Activated T-cell treated with anti-CD3 and anti-CD28 coated beads for 1 hour (primary cell): ENCODE data around the gene EIF3D.

Experiments
- DNase-seq: peaks from one replicate; pipeline ENCODE4 v3.0.0-alpha.2; 2020; ENCODE audit warnings: low read depth

EIF3D gene

DNA sequence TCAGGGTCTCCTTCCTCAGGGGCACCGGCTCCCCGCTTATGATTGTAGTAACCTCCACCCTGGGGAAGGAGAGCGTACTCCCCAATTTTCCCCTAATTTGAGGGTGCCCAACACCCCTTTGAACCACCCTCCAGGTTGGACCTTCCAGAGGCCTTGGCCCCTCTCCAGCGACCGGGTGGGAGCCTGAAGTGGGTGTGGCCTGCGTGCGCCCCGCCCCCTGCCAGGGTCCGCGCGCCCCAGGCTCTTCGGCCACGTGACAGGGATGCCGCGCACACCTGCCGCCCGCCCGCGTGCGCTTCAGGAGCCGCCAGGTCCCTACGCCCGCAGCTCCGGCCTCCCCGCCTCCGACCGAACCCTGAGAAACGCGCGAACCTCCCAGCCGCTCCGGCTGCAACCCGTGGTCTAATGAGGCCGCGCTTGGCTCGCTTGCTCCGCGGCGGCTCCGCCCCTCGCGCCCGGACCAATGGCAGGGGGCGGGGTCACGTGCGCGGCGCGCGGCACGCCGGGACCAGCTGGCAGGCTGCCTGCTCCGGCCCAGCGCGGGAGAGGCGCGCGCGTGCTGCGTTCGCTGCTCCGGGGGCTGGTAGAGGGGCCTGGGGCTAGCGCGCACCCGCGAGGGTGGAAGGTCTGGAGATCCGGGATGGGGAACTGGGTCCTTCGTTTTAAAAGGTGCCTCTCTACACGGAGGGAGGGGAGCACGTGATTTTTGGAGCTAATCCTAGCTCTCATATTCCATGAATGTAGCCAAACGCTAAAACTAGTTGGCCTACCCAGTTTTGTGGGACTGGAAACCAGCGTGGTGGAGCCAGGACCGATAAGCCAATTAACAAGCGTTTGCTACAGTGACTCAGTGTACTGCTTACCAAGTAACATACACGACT, 22.1 kb downstream of the EIF3D start, which contains the start of gene FOXRED2:
FOXRED2 (minus strand) TSS at position 404 of the 881 bp plus-strand sequence. CDS start 618 bp downstream, outside the sequence.
- DNase-seq, result peak; percentile 85

DNA sequence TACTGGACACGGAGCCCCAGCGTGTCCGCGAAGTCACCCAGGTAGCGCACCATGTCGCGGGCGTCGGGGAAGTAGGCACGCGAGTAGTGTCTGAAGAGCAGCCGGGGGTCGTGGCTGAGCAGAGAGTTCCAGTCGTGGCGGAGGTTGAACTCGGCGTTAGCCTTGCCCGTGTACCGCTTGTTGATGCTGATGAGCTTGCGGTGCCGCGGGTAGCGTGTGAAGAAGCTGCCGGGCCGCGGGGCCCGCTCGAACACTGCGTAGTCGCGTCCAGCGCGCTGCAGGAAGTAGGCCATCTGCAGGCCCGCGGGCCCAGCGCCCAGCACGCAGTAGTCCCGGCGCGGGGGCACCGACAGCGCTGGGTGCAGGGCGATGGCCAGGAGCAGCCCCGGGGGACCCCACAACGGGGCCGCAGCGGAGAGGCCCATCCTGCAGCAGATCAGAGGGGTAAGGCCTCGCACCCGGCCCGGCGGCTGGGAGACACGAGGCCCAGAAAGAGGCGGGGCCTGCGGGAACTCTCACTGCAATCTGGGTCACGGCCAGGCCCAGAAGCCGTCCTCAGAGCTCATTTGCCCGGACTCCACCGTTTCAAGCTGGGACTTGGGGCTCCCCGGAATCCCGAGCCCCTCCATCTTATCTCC, 22.8 kb downstream of the EIF3D start:
- no peak for DNase-seq

DNA sequence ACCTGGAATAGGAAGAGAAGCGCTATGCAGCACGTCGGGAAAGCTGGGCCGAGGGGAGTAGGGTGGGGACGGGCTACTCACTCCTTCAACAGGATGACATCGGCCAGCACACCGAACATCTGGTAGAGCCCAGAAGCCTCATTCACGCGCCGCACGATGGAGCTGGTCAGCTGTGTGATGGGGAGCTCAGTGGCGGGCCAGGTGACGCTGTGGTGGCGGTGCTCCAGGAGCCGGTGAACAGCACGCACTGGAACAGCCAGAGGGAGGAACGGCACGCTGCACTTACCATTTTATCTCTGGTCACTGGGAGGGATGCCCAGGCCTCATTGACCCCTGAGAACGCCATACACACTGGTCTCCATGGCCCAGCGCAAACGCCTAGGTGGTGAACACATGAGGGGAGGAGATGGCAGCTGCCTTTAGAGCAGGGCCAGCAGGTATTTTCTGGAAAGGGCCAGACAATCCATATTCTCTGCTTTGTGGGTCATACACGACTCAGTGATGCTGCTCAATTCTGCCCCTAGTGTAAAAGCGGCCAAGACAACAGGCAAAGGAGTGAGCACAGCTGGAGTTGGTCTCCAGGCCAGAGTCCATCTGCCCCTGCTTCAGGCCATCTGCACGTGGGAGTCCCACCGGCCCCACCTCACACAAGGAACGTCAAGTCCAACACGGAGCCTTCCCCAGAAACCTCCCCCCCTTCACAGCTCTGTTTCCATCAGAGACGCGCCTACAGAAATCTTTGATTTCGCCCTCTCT, 30.9 kb downstream of the EIF3D start:
- no peak for DNase-seq

DNA sequence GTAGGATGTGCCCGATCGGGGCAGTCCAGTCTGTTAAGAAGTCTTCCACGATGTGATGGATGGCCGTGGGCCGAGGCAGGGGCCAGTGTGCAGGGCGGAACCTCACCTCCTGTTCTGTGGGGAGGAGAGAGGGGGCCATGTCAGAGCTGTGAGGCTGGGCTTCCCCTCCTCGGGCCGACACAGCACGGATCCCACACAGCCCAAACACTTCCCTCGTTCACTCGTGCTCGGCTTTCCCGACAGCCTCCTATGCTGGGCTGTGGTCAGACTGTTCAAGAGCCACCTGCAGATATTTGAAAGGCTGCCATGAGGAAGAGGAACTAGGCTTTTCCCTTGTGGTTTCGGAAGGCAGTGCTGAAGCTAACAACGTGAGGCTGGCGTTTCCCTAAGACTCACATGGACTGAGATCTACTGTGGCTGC, 35.3 kb downstream of the EIF3D start:
- no peak for DNase-seq

DNA sequence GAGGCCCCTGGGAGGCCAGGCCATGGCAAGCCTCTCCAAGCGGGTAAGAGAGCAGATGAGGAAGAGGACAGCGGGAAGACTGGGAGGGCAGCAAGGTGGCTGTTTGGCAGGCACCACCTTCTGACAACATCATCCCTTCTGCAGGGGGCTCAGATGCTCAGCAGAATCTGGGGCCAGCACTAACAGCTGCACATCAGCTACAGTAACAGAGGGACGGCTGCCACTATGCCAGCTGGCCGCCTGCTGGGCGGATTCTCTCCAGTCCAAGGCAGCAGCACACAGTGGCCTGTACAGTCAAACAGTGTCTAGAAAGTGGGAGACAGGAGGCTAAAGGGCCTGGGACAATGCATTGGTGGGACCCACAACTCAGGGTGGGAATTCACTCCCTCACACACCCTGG, 36.9 kb downstream of the EIF3D start:
- DNase-seq, result no peak

DNA sequence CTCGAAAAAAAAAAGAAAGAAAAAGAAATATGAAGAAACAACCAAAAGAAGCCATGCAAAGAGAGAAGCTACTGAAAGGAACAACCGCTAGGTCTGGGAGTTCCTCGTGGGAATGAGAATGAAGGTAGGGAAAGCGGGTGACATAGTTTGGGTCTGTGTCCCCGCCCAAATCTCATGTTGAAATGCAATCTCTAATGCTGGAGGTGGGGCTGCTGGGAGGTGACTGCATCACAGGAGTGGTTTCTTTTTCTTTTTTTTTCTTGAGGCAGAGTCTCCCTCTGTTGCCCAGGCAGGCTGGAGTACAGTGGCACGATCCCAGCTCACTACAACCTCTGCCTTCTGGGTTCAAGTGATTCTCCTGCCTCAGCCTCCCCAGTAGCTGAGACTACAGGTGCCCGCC, 37.8 kb downstream of the EIF3D start:
- no peak for DNase-seq

DNA sequence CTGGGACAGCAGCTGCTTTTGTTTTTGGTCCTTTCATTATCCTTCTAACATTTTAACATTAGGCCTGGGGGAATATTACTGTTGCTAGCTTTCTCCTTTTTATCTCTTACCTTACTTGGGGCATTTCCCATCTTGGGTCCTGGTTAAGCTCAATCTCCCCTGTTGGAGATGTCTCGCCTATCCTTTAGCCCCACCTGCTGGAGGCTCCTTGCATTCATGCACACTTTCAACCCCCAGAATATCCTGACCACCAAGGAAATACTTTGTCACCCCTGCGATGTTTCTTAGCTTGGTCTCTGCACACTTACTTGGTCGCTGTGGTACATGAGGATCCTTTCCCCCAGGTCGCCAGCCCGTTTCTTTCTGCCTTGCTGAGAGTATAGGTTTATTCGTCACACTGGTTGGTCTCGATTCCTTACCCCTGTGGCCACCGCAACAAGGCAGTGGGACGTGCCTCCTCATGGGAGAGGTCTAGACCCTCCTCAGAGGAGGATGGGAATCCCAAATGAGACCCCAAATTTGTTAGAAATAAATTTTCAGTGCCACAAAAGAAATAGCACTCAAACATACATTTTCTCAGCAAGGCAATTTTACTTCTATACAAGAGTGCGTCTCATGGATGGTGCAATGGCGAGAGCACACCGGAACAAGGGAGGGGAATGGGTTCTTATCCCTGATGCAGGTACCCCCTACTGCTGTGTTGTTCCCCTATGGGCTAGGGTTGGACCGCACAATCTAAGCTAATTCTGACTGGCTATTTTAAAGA, 42.2 kb downstream of the EIF3D start:
- peak; percentile 58 for DNase-seq

DNA sequence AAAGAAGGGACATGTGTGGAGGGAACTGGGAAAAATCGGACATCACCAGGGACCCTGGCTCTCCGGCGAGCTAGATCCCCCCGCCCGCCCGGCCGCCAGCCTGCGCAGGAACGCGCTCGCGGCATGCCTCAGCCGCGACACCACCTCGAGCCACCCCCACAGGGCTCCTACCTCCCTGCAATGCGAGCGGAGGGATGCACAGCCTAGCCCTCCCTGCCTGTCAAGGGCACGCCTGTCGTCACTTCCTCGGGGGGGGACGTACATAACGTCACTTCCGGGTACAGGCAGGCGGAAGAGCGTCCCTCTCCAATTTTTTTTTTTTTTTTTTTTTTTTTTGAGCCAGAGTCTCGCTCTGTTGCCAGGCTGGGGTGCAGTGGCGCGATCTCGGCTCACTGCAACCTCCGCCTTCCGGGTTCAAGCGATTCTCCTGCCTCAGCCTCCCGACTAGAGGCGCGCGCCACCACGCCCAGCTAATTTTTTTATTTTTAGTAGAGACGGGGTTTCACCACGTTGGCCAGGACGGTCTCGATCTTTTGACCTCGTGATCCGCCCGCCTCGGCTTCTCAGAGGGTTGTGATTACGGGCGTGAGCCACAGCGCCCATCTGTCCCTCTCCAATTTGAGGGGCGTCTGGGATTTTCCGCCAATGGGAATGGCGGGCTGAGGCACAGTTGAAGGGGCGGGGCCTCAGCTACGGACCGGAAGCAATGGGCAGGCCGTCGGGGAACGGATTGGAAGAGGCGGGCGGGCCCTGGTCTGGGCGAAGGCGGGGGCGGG, 47.4 kb downstream of the EIF3D start, which contains the start of gene TXN2:
TXN2 (minus strand) TSS at position 248 of the 776 bp plus-strand sequence. CDS start 803 bp downstream, outside the sequence.
- DNase-seq, result peak; percentile 92

DNA sequence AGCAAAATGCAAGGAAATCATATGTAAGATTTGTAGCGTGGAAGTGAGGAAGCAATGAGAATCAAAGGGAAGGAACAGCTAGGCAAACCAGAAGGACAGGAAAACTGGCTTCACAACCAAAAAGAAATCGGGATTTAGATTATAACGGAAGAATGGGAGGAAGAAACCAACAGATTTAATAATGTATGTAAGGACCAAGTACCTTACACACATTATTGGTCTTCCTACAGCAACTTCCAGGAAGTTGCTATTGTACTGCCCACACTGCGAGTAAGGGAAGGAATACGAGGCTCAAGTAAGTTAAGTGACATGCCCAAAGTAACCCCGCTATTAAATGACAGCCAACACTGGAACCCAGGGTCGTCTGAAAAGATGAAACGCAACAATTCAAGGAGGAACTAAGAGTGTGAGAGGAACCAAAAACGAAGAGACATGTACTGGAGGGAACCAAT, 48.0 kb downstream of the EIF3D start:
- no peak for DNase-seq

DNA sequence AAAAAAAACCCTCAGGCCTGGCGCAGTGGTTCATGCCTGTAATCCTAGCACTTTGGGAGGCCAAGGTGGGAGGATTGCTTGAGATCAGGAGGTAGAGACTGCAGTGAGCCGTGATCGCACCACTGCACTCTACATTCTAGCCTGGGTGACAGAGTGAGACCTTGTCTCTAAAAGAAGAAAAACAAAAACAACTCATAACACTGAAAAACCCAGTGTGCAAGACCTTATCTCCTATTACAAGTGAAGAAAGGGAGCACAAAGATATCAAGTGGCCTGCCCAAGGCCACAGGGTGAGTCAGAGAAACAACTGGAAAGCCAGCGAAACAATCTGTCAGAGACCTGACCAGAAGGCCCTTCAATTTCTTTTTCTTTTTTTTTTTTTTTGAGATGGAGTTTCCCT, 50.0 kb downstream of the EIF3D start:
- DNase-seq, result no peak

DNA sequence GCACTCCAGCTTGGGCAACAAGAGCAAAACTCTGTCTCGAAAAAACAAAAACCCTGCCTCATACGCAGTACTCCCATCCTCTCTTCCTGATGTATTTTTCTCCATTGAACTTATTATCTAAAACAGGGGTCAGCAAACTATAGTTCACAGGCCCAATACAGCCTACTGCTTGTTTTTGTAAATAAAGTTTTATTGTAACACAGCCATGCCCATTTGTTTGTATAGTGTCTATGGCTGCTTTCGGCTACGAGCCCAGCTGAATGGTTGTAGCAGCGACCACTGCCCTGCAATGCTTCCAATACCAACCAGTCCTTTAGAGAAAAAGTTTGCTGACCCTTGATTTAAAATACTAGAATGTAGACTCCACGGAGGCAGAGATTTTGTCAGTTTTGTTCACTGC, 53.6 kb downstream of the EIF3D start:
- no peak for DNase-seq

DNA sequence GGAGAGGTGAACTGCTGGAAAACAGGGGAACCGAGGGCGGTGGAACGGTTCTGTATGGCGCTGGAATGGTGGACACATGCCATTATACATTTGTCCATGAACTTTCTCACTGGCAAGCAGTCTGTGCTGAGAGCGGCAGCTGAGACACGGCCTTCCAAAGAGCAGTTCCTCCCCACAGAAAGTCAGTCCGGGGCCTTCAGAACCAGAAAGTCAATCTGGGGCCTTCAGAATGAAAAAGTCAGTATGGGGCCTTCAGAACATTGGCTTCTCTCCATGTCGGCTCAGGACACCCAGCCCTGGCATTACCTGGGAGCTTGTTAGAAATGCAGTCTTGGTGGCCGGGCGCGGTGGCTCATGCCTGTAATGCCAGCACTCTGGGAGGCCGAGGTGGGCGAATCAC, 56.3 kb downstream of the EIF3D start:
- no peak for DNase-seq

DNA sequence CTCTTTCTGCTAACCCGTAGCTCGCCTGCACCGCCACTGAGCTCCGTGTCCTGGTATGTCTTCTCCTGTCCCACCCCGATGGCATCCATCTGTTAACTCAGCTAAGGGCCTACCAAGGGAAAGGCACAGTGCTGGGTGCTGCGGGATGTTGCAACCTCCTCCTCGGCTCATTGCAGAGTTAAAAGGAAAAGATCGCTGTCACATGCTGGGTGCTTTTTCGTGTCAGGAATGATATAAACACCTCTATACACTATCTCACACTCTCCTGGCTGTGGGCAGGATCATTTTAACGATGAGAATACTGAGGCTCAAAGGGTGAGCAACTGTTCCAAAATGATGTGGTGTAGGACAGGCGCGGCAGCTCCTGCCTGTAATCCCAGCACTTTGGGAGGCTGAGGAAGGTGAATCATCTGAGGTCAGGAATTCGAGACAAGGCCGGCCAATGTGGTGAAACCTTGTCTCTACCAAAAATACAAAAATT, 57.6 kb downstream of the EIF3D start:
- no peak for DNase-seq

DNA sequence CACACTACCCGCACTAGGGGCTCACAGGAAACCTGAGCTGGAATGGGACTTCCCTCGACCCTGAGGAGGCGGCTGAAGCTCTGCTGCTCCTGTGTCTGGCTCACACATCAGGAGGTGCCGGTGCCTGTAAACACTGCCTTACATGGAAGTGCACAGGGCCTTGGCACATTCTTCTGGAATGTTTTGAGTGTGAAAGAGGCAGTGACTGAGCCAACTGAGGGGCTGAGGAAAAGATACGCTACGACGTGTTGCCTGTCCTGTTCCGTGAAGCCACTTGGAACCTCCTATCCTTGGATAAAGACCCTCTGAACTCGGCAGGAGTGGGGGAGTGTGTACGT, 58.0 kb downstream of the EIF3D start:
- DNase-seq, result no peak

DNA sequence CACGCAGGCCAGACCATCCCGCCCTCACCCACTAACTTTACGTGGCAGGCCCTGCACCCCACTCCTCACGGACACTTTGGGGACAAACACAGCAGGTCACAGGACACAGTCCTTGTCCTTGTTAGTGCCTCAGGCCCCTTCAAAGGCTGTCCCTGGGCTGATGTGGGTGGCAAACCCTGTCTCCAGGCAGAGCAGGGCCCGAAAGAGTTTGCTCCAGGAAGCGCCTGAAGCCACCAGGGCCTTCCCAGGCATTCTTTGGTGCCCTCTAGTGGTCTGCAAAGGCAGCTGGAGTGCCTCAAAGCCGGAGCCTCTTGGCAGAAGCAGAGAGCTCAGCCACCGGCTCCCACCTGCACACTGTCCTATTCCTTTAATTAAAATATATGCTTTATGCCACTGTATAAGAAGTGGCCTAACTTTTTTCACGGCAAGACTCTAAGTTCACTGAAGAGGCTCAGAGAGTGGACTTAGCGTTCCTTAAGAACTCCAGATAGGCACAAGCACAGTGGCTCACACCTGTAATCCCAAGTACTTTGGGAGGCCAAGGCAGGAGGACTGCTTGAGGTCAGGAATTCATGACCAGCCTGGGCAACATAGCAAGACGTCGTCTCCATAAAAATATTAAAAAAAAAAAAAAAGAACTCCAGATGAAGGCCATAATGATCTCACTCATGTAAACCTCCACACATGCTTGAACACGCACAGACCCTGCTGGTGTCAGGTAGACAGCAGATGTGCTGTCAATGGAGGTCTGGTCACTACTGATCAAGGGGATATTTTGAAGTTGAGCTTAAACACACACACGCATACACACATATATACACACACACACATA, 58.6 kb downstream of the EIF3D start:
- peak; percentile 68 for DNase-seq

DNA sequence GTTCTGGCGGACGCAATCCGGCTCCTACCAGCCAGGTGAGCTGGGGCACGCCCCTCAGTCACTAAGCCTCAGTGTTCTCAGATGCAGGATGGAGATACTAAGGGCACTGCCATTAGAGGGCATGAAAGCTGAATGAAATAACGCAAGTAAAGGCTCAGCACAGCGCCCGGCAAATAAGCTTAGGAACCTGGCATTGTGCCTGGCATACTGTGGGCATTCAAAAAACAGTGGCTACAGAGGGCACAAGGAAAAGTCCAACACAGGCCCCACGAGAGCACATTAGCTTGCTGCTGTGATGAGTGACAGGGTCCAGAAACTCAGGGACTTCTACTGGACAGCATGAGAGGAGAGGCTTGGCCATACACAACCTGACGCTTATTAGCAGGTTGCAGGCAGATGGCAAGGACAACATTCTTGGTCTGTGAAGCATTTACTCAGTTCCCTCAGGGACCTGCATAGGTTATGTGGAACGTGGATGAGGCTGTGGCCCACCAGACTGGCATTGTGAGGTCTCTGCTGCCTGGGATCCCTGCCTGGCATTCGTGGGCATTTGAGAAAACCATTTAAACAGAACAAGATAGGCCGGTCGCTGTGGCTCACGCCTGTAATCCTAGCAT, 59.8 kb downstream of the EIF3D start:
- DNase-seq, result no peak

DNA sequence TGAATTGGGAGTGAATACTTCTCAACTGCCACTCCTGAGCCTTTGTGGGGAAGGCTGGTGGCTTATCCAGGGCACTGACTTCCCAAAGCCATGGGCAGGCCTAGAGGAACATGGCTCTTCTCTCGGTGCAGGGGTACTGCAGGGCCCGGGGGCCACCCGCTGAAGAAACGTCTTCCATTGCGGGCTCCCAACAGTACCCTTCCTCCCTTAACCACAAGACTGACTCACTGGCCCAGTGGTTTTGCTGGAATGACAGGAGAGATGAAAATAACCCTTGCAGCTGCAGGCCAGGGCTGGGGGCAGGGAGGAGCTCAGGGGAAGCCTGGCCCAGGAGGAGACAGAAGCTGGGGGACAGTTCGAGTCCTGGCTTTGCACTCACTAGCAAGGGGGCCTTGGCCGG, 61.0 kb downstream of the EIF3D start:
- no peak for DNase-seq

DNA sequence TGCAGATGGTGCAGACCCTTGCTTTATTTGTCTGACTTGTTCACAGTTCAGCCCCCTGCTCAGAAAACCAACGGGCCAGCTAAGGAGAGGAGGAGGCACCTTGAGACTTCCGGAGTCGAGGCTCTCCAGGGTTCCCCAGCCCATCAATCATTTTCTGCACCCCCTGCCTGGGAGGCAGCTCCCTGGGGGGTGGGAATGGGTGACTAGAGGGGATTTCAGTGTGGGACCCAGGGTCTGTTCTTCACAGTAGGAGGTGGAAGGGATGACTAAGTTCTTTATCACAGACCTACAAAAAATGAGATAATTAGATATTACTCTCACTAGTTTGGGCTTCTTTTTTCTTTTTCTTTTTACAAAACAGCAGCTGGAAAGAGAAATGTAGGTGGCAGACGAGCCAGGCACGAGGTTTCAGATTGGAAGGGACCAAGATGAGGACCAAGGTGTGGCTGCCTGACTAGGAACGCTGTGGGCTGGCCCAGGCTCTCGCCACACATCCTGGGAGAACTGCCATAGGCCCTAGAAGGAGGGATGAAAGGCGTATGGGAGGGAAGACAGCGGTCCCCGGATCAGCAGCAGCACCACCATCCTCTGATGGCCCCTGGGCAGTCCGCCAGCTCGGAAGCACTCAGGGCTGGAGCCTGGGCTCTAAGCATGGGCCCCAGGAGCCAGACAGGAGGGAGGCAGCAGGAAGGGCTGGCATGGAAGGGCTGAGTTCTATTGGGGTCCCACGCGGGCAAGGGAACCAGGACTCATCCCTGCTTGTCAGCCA, 61.7 kb downstream of the EIF3D start:
- no peak for DNase-seq

DNA sequence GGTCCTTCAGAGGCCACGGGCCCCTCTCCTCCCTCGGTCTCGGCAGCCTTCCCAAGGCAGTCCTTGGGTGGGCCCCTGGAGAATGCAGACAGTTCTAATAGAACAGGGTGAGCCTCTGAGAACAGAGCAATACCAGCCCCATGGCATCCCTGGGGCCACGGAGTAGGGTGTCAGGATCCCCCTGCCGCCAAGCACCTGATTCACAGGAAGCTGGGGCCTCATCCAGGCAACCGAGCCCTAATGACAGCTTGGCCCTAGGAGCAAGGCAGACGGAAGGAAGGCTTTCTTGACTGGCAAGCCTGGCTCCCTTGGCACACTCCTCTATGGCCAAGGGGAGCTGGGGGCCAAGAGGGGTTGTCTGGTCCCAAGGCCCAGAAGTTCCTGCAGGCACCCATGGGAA, 62.7 kb downstream of the EIF3D start:
- DNase-seq, result no peak
